ENCODE measurements around the gene MTR.
"Not testable (repeated sequence)": the region's sequence is repeated elsewhere in the genome, so short reads cannot be mapped to it uniquely, and the experiment has no call there.

MTR gene

DNA sequence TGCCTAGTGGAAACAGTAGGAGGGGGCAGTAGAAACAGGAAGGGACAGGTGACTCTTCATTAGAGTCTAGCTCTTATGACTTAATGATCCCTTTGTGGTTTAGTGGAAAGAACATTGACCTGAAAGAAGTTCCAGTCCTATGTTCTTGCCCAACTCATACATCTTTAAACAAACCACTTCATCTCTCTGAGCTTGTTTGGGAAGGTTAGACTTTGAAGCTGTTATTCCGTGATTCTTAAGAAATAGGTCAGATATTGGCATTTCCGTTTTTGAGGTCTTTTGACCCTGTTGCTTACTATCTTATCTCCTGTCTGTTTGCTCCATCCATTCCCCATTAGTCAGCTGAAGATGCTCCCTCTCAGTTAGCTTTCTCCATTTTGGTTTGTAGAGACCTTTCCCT lies 38.5 kb downstream of the MTR start:
- no peak for DNase-seq (ENCODE audit: low read depth)

DNA sequence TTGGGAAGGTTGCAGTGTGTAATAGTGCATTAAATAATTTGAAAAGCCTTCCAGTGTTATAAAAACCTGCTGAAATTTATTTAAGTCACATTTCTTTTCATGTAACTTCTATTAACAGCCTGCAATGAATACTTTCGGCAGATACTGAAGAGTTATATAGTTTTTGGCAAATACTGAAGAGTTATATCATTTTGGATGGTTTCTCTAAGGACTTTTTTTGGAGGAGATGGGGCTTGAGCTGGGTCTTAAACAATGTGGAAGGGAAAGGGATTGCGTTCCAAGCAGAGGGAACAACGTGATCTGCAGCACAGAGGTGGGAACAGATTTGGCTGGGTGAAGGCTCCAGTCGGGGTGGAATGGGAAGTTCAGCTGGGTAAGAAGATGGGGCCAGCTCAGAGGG lies 39.8 kb downstream of the MTR start:
- DNase-seq (ENCODE audit: low read depth), result no peak

GRCh38 chr1:236835491-236835890 lies 40.4 kb downstream of the MTR start:
- no peak for DNase-seq (ENCODE audit: low read depth)

- DNase-seq (ENCODE audit: low read depth), result no peak
These were observed 41.1 kb downstream of the MTR start for GRCh38 chr1:236836157-236836556.

GRCh38 chr1:236837115-236837514 lies 42.0 kb downstream of the MTR start:
- no peak for DNase-seq (ENCODE audit: low read depth)

- no peak for DNase-seq (ENCODE audit: low read depth)
These were observed 42.8 kb downstream of the MTR start for GRCh38 chr1:236837897-236838296.

DNA sequence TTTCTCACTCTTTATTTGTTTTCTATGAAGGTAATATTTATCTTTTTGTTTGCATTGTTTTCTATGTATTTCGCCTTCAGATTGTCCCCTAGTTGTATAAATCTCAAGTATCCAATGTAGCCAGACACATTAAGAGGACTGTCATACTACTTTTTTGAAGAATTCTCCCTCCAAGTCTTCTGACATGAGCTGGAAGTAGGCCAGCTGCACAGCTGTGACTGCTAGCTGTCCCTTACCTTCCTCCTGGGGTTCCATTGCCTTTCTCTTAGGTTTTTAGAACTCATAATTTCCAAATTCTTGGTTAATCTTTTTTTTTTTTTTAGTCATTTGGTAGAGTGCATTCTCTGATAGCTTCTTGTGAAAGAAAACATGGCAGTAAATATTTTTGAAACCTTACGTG lies 46.2 kb downstream of the MTR start:
- no peak for DNase-seq (ENCODE audit: low read depth)

DNA sequence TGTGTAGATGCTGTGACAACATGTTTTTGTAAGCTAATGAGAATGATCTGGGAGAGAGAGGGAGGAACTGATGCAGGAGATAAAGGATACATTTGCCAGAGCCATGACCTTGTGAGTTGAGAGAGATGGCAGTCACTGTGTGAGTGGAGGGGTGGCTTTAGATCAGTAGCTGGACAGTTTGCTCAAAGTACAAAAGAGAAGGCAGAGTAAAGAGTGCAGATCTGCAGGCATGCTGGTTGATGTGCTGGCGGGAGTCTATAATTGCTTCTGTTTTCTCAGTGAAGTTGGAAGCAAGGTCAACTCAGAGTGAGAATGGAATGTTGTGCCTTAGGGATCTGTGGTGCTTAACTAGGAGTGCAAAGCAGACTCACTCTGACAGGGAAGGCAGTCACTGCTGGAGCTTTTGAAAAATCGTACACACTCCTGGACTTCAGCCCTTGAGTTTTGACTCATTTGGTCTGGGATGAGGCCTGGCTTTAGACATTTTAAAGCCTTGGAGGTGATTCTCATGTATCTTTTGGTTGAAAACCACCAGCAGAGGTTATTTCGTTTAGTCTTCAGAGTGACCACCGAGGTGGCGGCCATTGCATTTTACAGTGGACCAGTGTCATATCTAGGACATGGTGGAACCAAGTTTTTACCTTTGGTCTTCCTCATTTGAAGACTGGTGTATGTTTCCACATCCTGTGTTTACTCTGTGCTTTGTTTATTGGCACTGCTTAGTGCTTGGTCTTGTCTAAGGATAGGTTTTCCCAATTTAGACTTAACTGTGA lies 49.6 kb downstream of the MTR start:
- DNase-seq (ENCODE audit: low read depth), result no peak

GRCh38 chr1:236845830-236846229 lies 50.7 kb downstream of the MTR start:
- DNase-seq (ENCODE audit: low read depth), result no peak

DNA sequence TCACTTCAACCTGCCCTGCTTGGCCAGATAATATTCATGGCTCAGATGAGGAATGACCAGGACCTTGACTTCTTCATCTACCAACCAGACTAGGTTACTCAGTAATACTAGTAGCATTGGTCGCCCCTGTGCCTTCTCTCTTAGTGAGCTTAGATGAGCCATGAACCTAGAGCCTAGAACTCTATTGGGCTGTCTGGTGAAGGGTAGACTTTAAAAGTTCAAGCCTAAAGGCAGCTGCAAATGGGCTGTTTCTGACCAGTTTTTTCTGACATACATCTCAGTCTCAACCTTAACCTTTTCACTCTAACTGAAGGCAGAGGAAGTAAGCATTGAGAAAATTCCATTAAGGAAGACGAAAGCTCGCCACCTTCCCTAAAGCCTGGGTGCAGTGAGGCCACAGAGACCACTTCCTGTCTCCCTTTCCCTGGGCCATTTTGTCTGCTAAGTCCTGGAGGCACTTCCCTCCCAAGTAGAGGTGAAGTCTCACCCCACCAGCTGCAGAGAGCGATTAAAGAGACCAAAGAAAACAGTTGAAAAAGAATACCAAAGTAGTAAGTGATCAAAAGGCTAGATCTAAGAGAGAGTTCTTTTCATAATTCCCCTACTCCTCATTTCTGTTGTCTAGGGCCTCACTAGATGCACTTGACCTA lies 53.3 kb downstream of the MTR start:
- DNase-seq (ENCODE audit: low read depth), result no peak

- no peak for DNase-seq (ENCODE audit: low read depth)
These were observed 55.2 kb downstream of the MTR start for GRCh38 chr1:236850077-236850979.

DNA sequence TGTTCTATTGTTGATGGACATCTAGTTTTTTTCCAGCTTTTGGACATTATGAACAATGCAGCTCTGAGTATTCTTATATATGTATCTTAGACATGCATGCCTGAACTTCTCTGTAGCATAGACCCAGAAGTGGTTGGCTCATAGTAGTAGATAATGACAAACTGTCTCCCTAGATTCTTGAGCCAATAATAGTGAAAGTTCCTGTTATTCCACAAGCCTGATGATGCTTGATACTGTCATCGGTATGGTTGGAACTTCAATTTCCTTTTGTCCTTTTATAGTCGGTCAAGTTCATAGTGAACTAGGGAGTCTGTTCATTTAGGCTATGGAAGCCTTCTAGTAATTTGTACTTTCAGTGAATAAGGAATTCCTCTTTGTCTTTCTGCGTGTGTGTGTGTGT lies 56.8 kb downstream of the MTR start:
- DNase-seq (ENCODE audit: low read depth), result no peak

- no peak for DNase-seq (ENCODE audit: low read depth)
These were observed 59.0 kb downstream of the MTR start for GRCh38 chr1:236853921-236854604.

GRCh38 chr1:236854605-236854983 lies 59.5 kb downstream of the MTR start:
- no peak for DNase-seq (ENCODE audit: low read depth)

GRCh38 chr1:236856649-236857048 lies 61.6 kb downstream of the MTR start:
- DNase-seq (ENCODE audit: low read depth), result not testable (repeated sequence)

DNA sequence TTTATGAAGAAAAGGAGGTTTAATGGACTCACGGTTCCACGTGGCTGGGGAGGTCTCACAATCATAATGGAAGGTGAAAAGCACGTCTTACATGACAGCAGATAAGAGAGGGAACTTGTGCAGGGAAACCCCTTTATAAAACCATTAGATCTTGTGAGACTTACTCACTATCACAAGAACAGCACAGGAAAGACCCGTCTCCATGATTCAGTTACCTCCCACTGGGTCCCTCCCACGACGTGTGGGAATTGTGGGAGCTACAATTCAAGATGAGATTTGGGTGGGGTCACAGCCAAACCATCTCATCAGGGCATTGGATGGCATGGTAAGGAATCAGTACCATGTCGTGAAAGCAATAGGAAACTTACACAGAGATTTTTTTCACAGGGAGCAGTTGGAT lies 63.1 kb downstream of the MTR start:
- no peak for DNase-seq (ENCODE audit: low read depth)

DNA sequence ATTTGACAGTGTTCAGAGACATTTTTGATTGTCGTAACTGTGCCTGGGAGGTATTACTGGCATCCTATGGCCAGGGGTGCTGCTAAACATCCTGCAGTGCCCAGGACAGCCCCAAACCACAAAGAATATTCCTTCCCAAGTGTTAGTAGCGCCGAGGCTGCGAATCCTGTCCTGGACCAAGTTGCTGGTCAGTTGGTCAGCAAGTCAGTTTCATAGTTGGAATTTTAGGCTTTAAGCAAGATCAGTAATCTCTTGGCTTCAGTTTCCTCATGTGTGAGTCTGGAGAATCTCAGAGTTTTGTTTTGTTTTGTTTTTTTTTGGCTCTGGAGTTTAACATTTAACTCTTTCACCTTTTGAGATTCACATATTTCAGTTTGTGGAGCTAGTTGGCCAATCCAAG lies 65.0 kb downstream of the MTR start:
- no peak for DNase-seq (ENCODE audit: low read depth)

GRCh38 chr1:236860674-236861073 lies 65.6 kb downstream of the MTR start:
- no peak for DNase-seq (ENCODE audit: low read depth)

DNA sequence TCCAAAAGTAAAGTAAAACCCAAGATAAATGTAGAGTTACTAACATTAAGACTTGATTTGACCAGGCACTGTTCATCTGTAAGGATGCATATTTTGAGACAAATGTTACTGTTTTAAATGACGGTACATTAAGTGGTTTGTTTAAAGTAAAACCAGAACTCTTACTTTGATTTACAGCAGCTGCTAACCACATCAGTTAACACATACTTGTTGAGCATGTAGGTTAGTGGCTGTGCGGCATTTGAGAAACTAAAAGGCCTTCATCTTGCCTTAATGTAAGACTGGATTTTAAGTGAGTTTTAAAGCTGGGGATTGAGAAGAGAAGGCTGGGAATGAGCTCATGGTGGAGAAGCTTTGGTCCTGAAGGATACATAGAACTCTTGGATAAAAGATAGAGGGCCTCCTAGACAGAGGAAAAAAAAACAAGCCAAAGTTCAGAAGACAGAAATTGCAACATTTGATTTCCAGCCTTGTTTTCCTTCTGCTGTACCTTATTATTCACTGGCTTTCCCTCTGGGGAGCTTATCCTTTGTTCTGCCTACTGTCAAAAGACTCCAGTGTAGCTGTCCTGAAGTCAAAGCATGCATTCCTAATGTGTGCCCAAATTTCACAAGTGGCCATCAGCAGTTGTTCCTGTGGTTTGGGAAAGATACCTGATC lies 66.6 kb downstream of the MTR start:
- DNase-seq (ENCODE audit: low read depth), result no peak

GRCh38 chr1:236862219-236862591 lies 67.1 kb downstream of the MTR start:
- no peak for DNase-seq (ENCODE audit: low read depth)

DNA sequence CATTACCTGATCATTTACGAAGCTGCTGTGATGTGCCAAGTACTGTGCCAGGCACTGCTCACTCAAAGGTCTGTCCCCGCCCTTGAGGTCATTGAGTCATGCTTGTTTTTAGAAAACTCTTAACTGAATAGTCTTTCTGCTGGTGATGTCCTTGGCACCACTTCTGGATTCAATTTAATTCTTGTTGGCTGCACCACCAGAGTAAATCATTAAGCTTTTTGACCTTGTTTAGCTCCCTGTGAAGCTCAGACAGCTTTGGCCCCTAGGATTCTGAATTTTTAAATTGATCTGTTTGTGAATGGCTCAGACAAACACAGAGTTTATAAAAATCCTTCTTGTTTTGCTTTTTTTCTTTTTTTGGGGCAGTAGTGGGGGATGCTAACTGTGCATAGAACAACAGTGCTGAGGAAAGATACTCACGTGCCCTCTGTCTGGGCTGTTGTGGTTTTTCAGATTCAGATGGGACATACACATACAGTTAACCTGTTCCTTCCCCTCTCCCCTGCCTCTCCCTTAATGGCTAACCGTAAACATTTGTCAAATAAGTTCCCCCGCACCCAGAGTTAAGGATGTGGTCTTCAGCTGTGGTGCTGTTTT lies 67.6 kb downstream of the MTR start:
- DNase-seq (ENCODE audit: low read depth), result no peak
